ENCODE measurements around the gene FAM83E.
A peak's percentile ranks its signal among the peaks of the same experiment; 100 is the strongest.

Gene FAM83E

GRCh38 chr19:48628486-48629296 lies 13.8 kb upstream of the FAM83E start:
- no peak for DNase-seq (ENCODE audit: low spot score)

- no peak for DNase-seq (ENCODE audit: low spot score)
These were observed 13.0 kb upstream of the FAM83E start for GRCh38 chr19:48627865-48628314.

- no peak for DNase-seq (ENCODE audit: low spot score)
These were observed 12.5 kb upstream of the FAM83E start for GRCh38 chr19:48627201-48627864.

GRCh38 chr19:48625891-48626327 lies 11.0 kb upstream of the FAM83E start:
- DNase-seq (ENCODE audit: low spot score) = no peak

GRCh38 chr19:48624791-48625723 lies 10.2 kb upstream of the FAM83E start:
- DNase-seq (ENCODE audit: low spot score) = no peak

- DNase-seq (ENCODE audit: low spot score) = peak; percentile 98
These were observed 9.3 kb upstream of the FAM83E start for GRCh38 chr19:48624067-48624594.

GRCh38 chr19:48623556-48624066 lies 8.7 kb upstream of the FAM83E start:
- no peak for DNase-seq (ENCODE audit: low spot score)

- DNase-seq (ENCODE audit: low spot score) = no peak
These were observed 5.1 kb upstream of the FAM83E start for GRCh38 chr19:48619692-48620585.

- DNase-seq (ENCODE audit: low spot score) = peak; percentile 98
These were observed 4.2 kb upstream of the FAM83E start, which contains the start of the genes RPL18 and SPHK2 for GRCh38 chr19:48618916-48619691. RPL18 (minus strand) TSS chr19:48619178; CDS start chr19:48619143, 35 bp downstream. SPHK2 (plus strand) TSS chr19:48619506; CDS start chr19:48620515, 1,009 bp downstream.

- DNase-seq (ENCODE audit: low spot score) = no peak
These were observed 3.5 kb upstream of the FAM83E start for GRCh38 chr19:48618278-48618915.

GRCh38 chr19:48617146-48617937 lies 2.5 kb upstream of the FAM83E start:
- DNase-seq (ENCODE audit: low spot score) = no peak

- DNase-seq (ENCODE audit: low spot score) = no peak
These were observed 1.7 kb upstream of the FAM83E start for GRCh38 chr19:48616491-48617056.

- no peak for DNase-seq (ENCODE audit: low spot score)
These were observed 1.2 kb upstream of the FAM83E start for GRCh38 chr19:48616041-48616436.

GRCh38 chr19:48615231-48616040 lies 560 bp upstream of the FAM83E start:
- DNase-seq (ENCODE audit: low spot score) = no peak

- DNase-seq (ENCODE audit: low spot score) = no peak
These were observed 932 bp downstream of the FAM83E start for GRCh38 chr19:48613852-48614435.

GRCh38 chr19:48613024-48613851 lies 1.6 kb downstream of the FAM83E start:
- DNase-seq (ENCODE audit: low spot score) = no peak
